Progenitor cell of endocrine pancreas (in vitro differentiated cells): ENCODE data around the gene PDCD4. TPM values are rescaled to one million over a fixed set of nuclear protein-coding genes. Genes with fewer than 3 reads are reported as not detected.

ENCODE experiments used
- DNase-seq: peaks from one replicate; pipeline ENCODE4 v3.0.0; 2021; ENCODE audit warnings: low spot score; ENCODE audit not compliant: unreplicated experiment
- H3K27ac Mint-ChIP-seq: 2 replicates; pipeline ENCODE4 v1.8.0; 2021; ENCODE audit warnings: mild to moderate bottlenecking, moderate library complexity, mixed read lengths
- H3K27me3 Mint-ChIP-seq: 2 replicates; pipeline ENCODE4 v1.8.0; 2021; ENCODE audit warnings: mixed read lengths
- H3K36me3 Mint-ChIP-seq: 2 replicates; pipeline ENCODE4 v1.8.0; 2022; ENCODE audit warnings: mixed read lengths; ENCODE audit not compliant: insufficient read depth
- H3K4me1 Mint-ChIP-seq: 2 replicates; pipeline ENCODE4 v1.8.0; 2021; ENCODE audit warnings: low read depth, mixed read lengths
- H3K4me3 Mint-ChIP-seq: 2 replicates; pipeline ENCODE4 v1.8.0; 2021; ENCODE audit warnings: low read depth, mild to moderate bottlenecking, moderate library complexity, mixed read lengths
- H3K9me3 Mint-ChIP-seq: 2 replicates; pipeline ENCODE4 v1.8.0; 2021; ENCODE audit warnings: low read depth, mixed read lengths
- CTCF ChIP-seq: fragments of 200-600 bp; sonication (generic); IDR thresholded peaks from one replicate; pipeline ENCODE4 v1.5.0; 2021; ENCODE audit warnings: antibody characterized with exemption, mild to moderate bottlenecking; ENCODE audit not compliant: unreplicated experiment
- total RNA-seq: library from RNA; stranded (reverse); gene quantifications from 2 replicates; pipeline ENCODE4 v1.2.1, GENCODE V29; 2021

Gene PDCD4
- total RNA-seq, 1 donor from 2014 or later, result 172 TPM

- no peak for TF ChIP-seq CTCF
- no peaks in the 10 kb centered on the region for H3K9me3 Mint-ChIP-seq
- H3K4me1 Mint-ChIP-seq, result peaks cover 31% of the 10 kb centered on the region
- no peak overlapping the region for H3K4me3 Mint-ChIP-seq
- no peaks in the 10 kb centered on the region for H3K27me3 Mint-ChIP-seq
- DNase-seq, result peak; percentile 16
- H3K27ac Mint-ChIP-seq, result peak overlapping the region; percentile 95
- no peaks in the 10 kb centered on the region for H3K36me3 Mint-ChIP-seq
These were observed 38.3 kb upstream of the PDCD4 start for GRCh38 chr10:110833234-110833940.

GRCh38 chr10:110833941-110834628 is 37.6 kb upstream of the PDCD4 start:
- TF ChIP-seq CTCF, result no peak
- H3K36me3 Mint-ChIP-seq, result no peaks in the 10 kb centered on the region
- H3K4me1 Mint-ChIP-seq, result peaks cover 31% of the 10 kb centered on the region
- H3K9me3 Mint-ChIP-seq, result no peaks in the 10 kb centered on the region
- no peak for DNase-seq
- H3K4me3 Mint-ChIP-seq, result no peak overlapping the region
- H3K27ac Mint-ChIP-seq, result peak overlapping the region; percentile 95
- no peaks in the 10 kb centered on the region for H3K27me3 Mint-ChIP-seq

- Mint-ChIP-seq H3K4me1 (peaks cover 33% of the 10 kb centered on the region), H3K27me3 (no peaks in the 10 kb centered on the region), H3K4me3 (no peak overlapping the region), H3K27ac (peak overlapping the region; percentile 95), H3K36me3 (no peaks in the 10 kb centered on the region), H3K9me3 (no peaks in the 10 kb centered on the region)
- TF ChIP-seq CTCF, result no peak
- DNase-seq, result no peak
These were observed 37.0 kb upstream of the PDCD4 start for GRCh38 chr10:110834629-110835301.

- no peak overlapping the region for H3K4me3 Mint-ChIP-seq
- TF ChIP-seq CTCF, result no peak
- no peaks in the 10 kb centered on the region for H3K9me3 Mint-ChIP-seq
- H3K27ac Mint-ChIP-seq, result no peak overlapping the region
- no peak for DNase-seq
- H3K4me1 Mint-ChIP-seq, result peaks cover 35% of the 10 kb centered on the region
- H3K36me3 Mint-ChIP-seq, result no peaks in the 10 kb centered on the region
- no peaks in the 10 kb centered on the region for H3K27me3 Mint-ChIP-seq
These were observed 35.9 kb upstream of the PDCD4 start for GRCh38 chr10:110835841-110836240.

GRCh38 chr10:110836706-110837105 is 35.0 kb upstream of the PDCD4 start:
- Mint-ChIP-seq H3K4me1 (peaks cover 35% of the 10 kb centered on the region), H3K27ac (peak overlapping the region; percentile 78), H3K36me3 (no peaks in the 10 kb centered on the region), H3K4me3 (no peak overlapping the region), H3K27me3 (no peaks in the 10 kb centered on the region), H3K9me3 (no peaks in the 10 kb centered on the region)
- DNase-seq, result no peak
- TF ChIP-seq CTCF, result no peak
